RKO (cell line): ENCODE measurements around the gene DNAH2.
A peak's percentile ranks its signal among the peaks of the same experiment; 100 is the strongest.

Source experiments
- DNase-seq: peaks from one replicate; pipeline ENCODE4 v3.0.0-alpha.2; 2016; ENCODE audit warnings: low spot score

DNAH2 gene

GRCh38 chr17:7716901-7717755, at the start of gene DNAH2:
Gene DNAH2, plus strand, starts transcription at chr17:7717744. Its CDS starts 1,991 bp downstream, at chr17:7719735.
- peak; percentile 90 for DNase-seq

GRCh38 chr17:7668482-7668881, 49.1 kb upstream of the DNAH2 start:
- DNase-seq = no peak

- no peak for DNase-seq
Measured at GRCh38 chr17:7673239-7673638, 44.3 kb upstream of the DNAH2 start.

GRCh38 chr17:7674934-7675333, 42.6 kb upstream of the DNAH2 start:
- DNase-seq = no peak

GRCh38 chr17:7676533-7676932, 41.0 kb upstream of the DNAH2 start:
- DNase-seq = no peak

- DNase-seq = no peak
Measured at GRCh38 chr17:7677388-7678067, 40.0 kb upstream of the DNAH2 start.

- peak; percentile 58 for DNase-seq
Measured at GRCh38 chr17:7684851-7685532, 32.6 kb upstream of the DNAH2 start.

GRCh38 chr17:7685533-7686221, 31.9 kb upstream of the DNAH2 start:
- DNase-seq = peak; percentile 97

GRCh38 chr17:7686222-7687071, 31.1 kb upstream of the DNAH2 start:
- DNase-seq = peak; percentile 89

- peak; percentile 98 for DNase-seq
Measured at GRCh38 chr17:7687072-7687907, 30.3 kb upstream of the DNAH2 start, which contains the start of gene TP53. Gene TP53, minus strand, starts transcription at chr17:7687490. Its CDS starts 10,896 bp downstream, at chr17:7676594.

GRCh38 chr17:7687908-7688807, 29.4 kb upstream of the DNAH2 start, which contains the start of gene WRAP53:
Gene WRAP53, plus strand, starts transcription at chr17:7688477. Its CDS starts 172 bp downstream, at chr17:7688649.
- DNase-seq = peak; percentile 98

GRCh38 chr17:7688808-7689316, 28.7 kb upstream of the DNAH2 start:
- DNase-seq = no peak

- no peak for DNase-seq
Measured at GRCh38 chr17:7695586-7695985, 22.0 kb upstream of the DNAH2 start.

- DNase-seq = no peak
Measured at GRCh38 chr17:7697828-7698588, 19.5 kb upstream of the DNAH2 start.

- no peak for DNase-seq
Measured at GRCh38 chr17:7700510-7700909, 17.0 kb upstream of the DNAH2 start.

- no peak for DNase-seq
Measured at GRCh38 chr17:7701681-7702080, 15.9 kb upstream of the DNAH2 start.

GRCh38 chr17:7702776-7703175, 14.8 kb upstream of the DNAH2 start:
- no peak for DNase-seq
